ENCODE results near the gene EP400. TPM values are rescaled to one million over a fixed set of nuclear protein-coding genes. Genes with fewer than 3 reads are reported as not detected.

EP400 gene
- total and polyA plus RNA-seq, 2 of the 13 experiments (the other 11 are each of a cell fraction or from before 2014, with no cell fraction given) = 4.9 to 5.0 TPM

GRCh38 chr12:132084621-132085290, 135.0 kb downstream of the EP400 start (continued):
- TF ChIP-seq, protein P1, sequence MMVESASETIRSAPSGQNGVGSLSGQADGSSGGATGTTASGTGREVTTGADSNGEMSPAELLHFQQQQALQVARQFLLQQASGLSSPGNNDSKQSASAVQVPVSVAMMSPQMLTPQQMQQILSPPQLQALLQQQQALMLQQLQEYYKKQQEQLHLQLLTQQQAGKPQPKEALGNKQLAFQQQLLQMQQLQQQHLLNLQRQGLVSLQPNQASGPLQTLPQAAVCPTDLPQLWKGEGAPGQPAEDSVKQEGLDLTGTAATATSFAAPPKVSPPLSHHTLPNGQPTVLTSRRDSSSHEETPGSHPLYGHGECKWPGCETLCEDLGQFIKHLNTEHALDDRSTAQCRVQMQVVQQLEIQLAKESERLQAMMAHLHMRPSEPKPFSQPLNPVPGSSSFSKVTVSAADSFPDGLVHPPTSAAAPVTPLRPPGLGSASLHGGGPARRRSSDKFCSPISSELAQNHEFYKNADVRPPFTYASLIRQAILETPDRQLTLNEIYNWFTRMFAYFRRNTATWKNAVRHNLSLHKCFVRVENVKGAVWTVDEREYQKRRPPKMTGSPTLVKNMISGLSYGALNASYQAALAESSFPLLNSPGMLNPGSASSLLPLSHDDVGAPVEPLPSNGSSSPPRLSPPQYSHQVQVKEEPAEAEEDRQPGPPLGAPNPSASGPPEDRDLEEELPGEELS (CRISPR knock-in tag; IDR thresholded peaks at IDR 0.05) = peak; percentile 39; the same call in 1 of the 2 replicates
- TF ChIP-seq ZNF839 (CRISPR knock-in tag; IDR thresholded peaks at IDR 0.05; ENCODE audit: borderline replicate concordance) (no peak), ZNF44 (CRISPR knock-in tag; IDR thresholded peaks at IDR 0.05) (no peak), SALL2 (CRISPR knock-in tag; IDR thresholded peaks at IDR 0.05) (0 out of 2 replicates have a peak, but pooled peaks have one; percentile 22), CCDC6 (CRISPR knock-in tag; IDR thresholded peaks at IDR 0.05) (peak; percentile 87; the same call in 1 of the 2 replicates), NFE2L1 (CRISPR knock-in tag; IDR thresholded peaks at IDR 0.05; ENCODE audit: borderline replicate concordance) (peak; percentile 53; the same call in 1 of the 2 replicates), RFX5 (IDR thresholded peaks at IDR 0.05; ENCODE audit: low read depth, low read length) (no peak), ZNF580 (CRISPR knock-in tag; IDR thresholded peaks at IDR 0.05; ENCODE audit: borderline replicate concordance, low read depth) (no peak), MAZ (IDR thresholded peaks at IDR 0.05; ENCODE audit: borderline replicate concordance, low read depth, low read length) (0 out of 2 replicates have a peak, but pooled peaks have one; percentile 49), MAZ (CRISPR knock-in tag; IDR thresholded peaks at IDR 0.05; ENCODE audit: low read depth) (peak; percentile 50), TOE1 (CRISPR knock-in tag; IDR thresholded peaks at IDR 0.05) (no peak), ZFY (CRISPR knock-in tag; IDR thresholded peaks at IDR 0.05) (peak; percentile 92), TBL1XR1 (IDR thresholded peaks at IDR 0.05; ENCODE audit: borderline replicate concordance, low read length, partially characterized antibody) (peak; percentile 85), ZNF770 (CRISPR knock-in tag; IDR thresholded peaks at IDR 0.05) (no peak), FOXK1 (CRISPR knock-in tag; IDR thresholded peaks at IDR 0.05; ENCODE audit: borderline replicate concordance, low read depth) (0 out of 2 replicates have a peak, but pooled peaks have one; percentile 24), TEAD3 (CRISPR knock-in tag; optimal IDR thresholded peaks at IDR 0.05; ENCODE audit: borderline replicate concordance) (no peak), SOX13 (IDR thresholded peaks at IDR 0.05) (no peak), SOX13 (CRISPR knock-in tag; conservative IDR thresholded peaks at IDR 0.05 in 1 of 2, IDR thresholded peaks at IDR 0.05 in 1 of 2) (peak in 1 of 2 experiments; percentile 45; a peak in 2 of 4 replicates), ARID4A (CRISPR knock-in tag; IDR thresholded peaks at IDR 0.05; ENCODE audit: borderline replicate concordance) (peak; percentile 78; the same call in 1 of the 2 replicates)
- TF ChIP-seq, protein P2, sequence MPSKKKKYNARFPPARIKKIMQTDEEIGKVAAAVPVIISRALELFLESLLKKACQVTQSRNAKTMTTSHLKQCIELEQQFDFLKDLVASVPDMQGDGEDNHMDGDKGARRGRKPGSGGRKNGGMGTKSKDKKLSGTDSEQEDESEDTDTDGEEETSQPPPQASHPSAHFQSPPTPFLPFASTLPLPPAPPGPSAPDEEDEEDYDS (CRISPR knock-in tag; IDR thresholded peaks at IDR 0.05) = peak; percentile 38; the same call in 1 of the 2 replicates
